T-cell (primary cell): ENCODE results near the gene ESPN. TPM values are rescaled to one million over a fixed set of nuclear protein-coding genes. Genes with fewer than 3 reads are reported as not detected.

Experiments
- ATAC-seq, 4 experiments: fragments of 200-7000 bp in 3 of 4; fragments of 150-1000 bp in 1 of 4; cut with Tn5 transposase; replicated peaks in 1 of 4; 1 replicate in 3 of 4; 2 replicates in 1 of 4; pipeline ENCODE4 v1.10.0; 2021; ENCODE audit warnings: moderate library complexity in 3 of 4, mild to moderate bottlenecking in 2 of 4, moderate number of reproducible peaks in 1 of 4
- CTCF ChIA-PET, 2 donors: fragments of 300-600 bp; sonication (Branson Sonifier 250); formaldehyde crosslinking; loops; one replicate each; lab custom pipeline; 2022; ENCODE audit warnings: antibody characterized with exemption in 2 of 2; lab: Charles Lee
- POLR2A ChIA-PET, 2 donors: fragments of 300-600 bp; sonication (Branson Sonifier 250); formaldehyde crosslinking; loops; one replicate each; lab custom pipeline; 2022; ENCODE audit warnings: antibody characterized with exemption in 2 of 2; lab: Charles Lee
- DNase-seq, 35 experiments: peaks; one replicate each; pipeline versions ENCODE4 v3.0.0 to v3.0.0-alpha.2; 2013 to 2023
- H3K27ac ChIP-seq: one replicate; pipeline ENCODE4 v1.5.1; 2013; ENCODE audit warnings: low read length
- H3K27me3 ChIP-seq, 2 experiments: replicated peaks in 1 of 2; 1 replicate in 1 of 2; 2 replicates in 1 of 2; pipeline versions ENCODE4 v1.6.1 to v1.7.0; 2013; ENCODE audit warnings: low read length in 1 of 2, mixed read lengths in 1 of 2; ENCODE audit not compliant: control insufficient read depth in 2 of 2, insufficient read depth in 2 of 2; ENCODE audit errors: extremely low read depth in 1 of 2
- H3K36me3 ChIP-seq, 2 donors: 1 replicate in 1 of 2; 2 replicates in 1 of 2; pipeline versions ENCODE4 v1.6.1 to v1.7.0; 2013; ENCODE audit warnings: low read length in 1 of 2; ENCODE audit not compliant: control insufficient read depth in 2 of 2, insufficient read depth in 1 of 2; ENCODE audit errors: extremely low read depth in 1 of 2
- H3K4me1 ChIP-seq, 2 experiments: 1 replicate in 1 of 2; 2 replicates in 1 of 2; pipeline versions ENCODE4 v1.6.1 to v1.7.0; 2013; ENCODE audit warnings: low read length in 2 of 2, mixed read lengths in 1 of 2; ENCODE audit not compliant: insufficient read depth in 2 of 2, control insufficient read depth in 1 of 2; ENCODE audit errors: extremely low read depth in 1 of 2
- H3K4me3 ChIP-seq, 2 donors: 1 replicate in 1 of 2; 2 replicates in 1 of 2; pipeline versions ENCODE4 v1.5.1 to v1.7.0; 2013; ENCODE audit warnings: mild to moderate bottlenecking in 2 of 2, low read length in 1 of 2, moderate library complexity in 1 of 2; ENCODE audit not compliant: control insufficient read depth in 1 of 2; ENCODE audit errors: extremely low read depth in 1 of 2
- H3K9me3 ChIP-seq: 2 replicates; pipeline ENCODE4 v1.7.0; 2013
- H3K27ac Mint-ChIP-seq, 2 donors: one replicate each; pipeline ENCODE4 v1.8.0; 2020 to 2021; ENCODE audit warnings: mild to moderate bottlenecking in 2 of 2, mixed read lengths in 2 of 2
- H3K27me3 Mint-ChIP-seq, 2 donors: one replicate each; pipeline ENCODE4 v1.8.0; 2021 to 2022; ENCODE audit warnings: mixed read lengths in 2 of 2
- H3K36me3 Mint-ChIP-seq: one replicate; pipeline ENCODE4 v1.8.0; 2021; ENCODE audit warnings: mixed read lengths
- H3K4me1 Mint-ChIP-seq, 3 donors: one replicate each; pipeline ENCODE4 v1.8.0; 2020 to 2022; ENCODE audit warnings: mixed read lengths in 3 of 3, mild to moderate bottlenecking in 1 of 3
- H3K4me3 Mint-ChIP-seq, 3 donors: one replicate each; pipeline ENCODE4 v1.8.0; 2020 to 2022; ENCODE audit warnings: mild to moderate bottlenecking in 3 of 3, mixed read lengths in 3 of 3, moderate library complexity in 3 of 3
- H3K9me3 Mint-ChIP-seq, 3 donors: one replicate each; pipeline ENCODE4 v1.8.0; 2020 to 2022; ENCODE audit warnings: mixed read lengths in 3 of 3
- WGBS: methylation state at CpG from one replicate; pipeline ENCODE4 v1.1.5; 2013; ENCODE audit warnings: missing lambda C conversion rate; ENCODE audit not compliant: insufficient coverage; 5-methylcytosine and 5-hydroxymethylcytosine counted together
- total RNA-seq, 35 experiments: library from RNA in 6 of 35; stranded (reverse) in 6 of 35; fragments of 120-200 nt in 1 of 35; gene quantifications; one replicate each; pipeline versions ENCODE4 v1.2.1 to v1.2.4 and lab custom pipeline; 2013 to 2026

Gene ESPN
- total RNA-seq, 5 donors from 2014 or later (not counting 1 experiment from before 2014, with no cell fraction given), result 2.1 to 9.2 (median 6.2) TPM

DNA sequence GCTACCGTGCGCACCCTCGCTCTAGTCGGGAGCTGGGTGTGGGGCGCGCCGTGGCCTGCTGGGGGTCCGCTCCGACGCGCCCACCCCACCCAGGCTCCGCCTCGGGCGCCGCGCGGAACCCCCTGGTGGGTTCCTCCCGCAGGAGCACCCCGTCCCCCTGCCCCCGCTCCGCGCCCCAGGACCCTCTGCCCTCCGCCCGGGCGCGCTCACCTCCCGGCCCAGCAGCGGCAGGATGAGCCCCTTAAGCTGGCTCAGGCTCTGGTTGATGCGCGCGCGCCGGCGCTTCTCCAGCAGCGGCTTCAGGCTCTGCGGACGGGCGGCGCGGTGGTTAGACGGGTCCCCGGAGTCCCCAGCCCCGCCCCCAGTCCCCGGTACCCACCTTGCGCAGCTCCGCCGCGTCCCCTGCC lies 5.2 kb upstream of the ESPN start:
- Mint-ChIP-seq H3K27me3 (peaks cover 49 to 75% of the 10 kb centered on the region in 2 donors), H3K27ac (no peak overlapping the region), H3K4me1 (peaks cover 9 to 27% (median 16%) of the 10 kb centered on the region in 3 donors), H3K4me3 (peak overlapping the region in 1 of 3 donors; percentile 65), H3K9me3 (no peaks in the 10 kb centered on the region), H3K36me3 (no peaks in the 10 kb centered on the region)
- ChIA-PET POLR2A (no interaction called here), CTCF (no interaction called here)
- Histone ChIP-seq H3K4me1 (peaks cover 3 to 47% of the 10 kb centered on the region in 2 experiments), H3K27ac (no peak overlapping the region), H3K36me3 (no peaks in the 10 kb centered on the region), H3K27me3 (peaks cover 2 to 93% of the 10 kb centered on the region in 2 experiments), H3K9me3 (no peaks in the 10 kb centered on the region), H3K4me3 (no peak overlapping the region)
- DNase-seq (no peak), ATAC-seq (peak in 2 of 4 experiments; percentile 17 to 19)
- WGBS, result 4% methylated on average over 46 of the region's 48 CpGs

GRCh38 chr1:6419804-6420453 lies 4.6 kb upstream of the ESPN start, which contains the start of gene HES2:
Gene HES2 (minus strand): TSS chr1:6419919. CDS start chr1:6419820, 99 bp downstream.
- ATAC-seq (peak in 3 of 4 experiments; percentile 7 to 23 (median 19)), DNase-seq (no peak)
- Histone ChIP-seq H3K4me1 (peaks cover 3 to 43% of the 10 kb centered on the region in 2 experiments), H3K9me3 (no peaks in the 10 kb centered on the region), H3K27ac (no peak within 1 kb of the TSS), H3K27me3 (peaks cover 2 to 89% of the 10 kb centered on the region in 2 experiments), H3K36me3 (no peaks in the 10 kb centered on the region), H3K4me3 (peak within 1 kb of the TSS; percentile 5 to 41)
- H3K4me3 Mint-ChIP-seq, result peak within 1 kb of the TSS; percentile 13 to 65 (median 31)
- no peaks in the 10 kb centered on the region for H3K9me3 Mint-ChIP-seq
- CTCF ChIA-PET, result interaction anchor here in 1 of 2 donors (0.6 kb wide), 1 partner anchor 68 kb away, joined by 5 read pairs; no protein-coding TSS in a partner anchor
- peaks cover 47 to 70% of the 10 kb centered on the region in 2 donors for H3K27me3 Mint-ChIP-seq
- H3K36me3 Mint-ChIP-seq, result no peaks in the 10 kb centered on the region
- peaks cover 6 to 24% (median 14%) of the 10 kb centered on the region in 3 donors for H3K4me1 Mint-ChIP-seq
- 3% methylated on average over 58 of the region's 62 CpGs for WGBS
- POLR2A ChIA-PET, result no interaction called here
- no peak within 1 kb of the TSS for H3K27ac Mint-ChIP-seq

DNA sequence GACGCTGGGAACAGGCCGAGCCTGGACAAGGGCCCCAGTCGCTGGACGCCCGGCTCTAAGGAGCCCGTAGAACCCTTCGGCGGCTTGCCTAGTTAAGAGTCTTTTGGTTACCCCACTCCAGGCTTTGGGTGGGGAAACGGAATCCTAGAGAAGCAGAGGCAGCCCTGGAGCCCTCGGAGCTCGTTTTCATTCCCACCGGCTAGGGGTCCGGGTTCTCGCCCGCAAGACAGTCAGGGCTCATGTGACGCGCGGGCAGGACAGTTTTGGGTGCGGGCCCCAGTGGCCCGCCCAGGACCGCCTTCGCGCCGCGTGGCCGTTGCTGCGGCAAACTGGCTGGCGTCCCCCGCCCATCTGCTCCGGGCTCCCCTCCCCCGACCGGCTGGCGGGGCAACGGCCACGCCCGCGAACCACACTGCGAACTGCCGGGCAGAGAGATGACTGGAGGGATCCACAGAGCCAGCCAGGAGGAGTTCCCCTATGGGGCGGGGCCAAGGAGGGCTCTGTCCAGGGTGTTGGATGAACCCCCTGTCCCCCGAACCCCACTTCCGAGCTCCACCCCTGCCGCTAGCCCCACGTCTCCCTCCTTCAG lies 4.0 kb upstream of the ESPN start:
- peak overlapping the region in 1 of 2 donors; percentile 41 for H3K4me3 ChIP-seq
- Mint-ChIP-seq H3K27ac (no peak overlapping the region), H3K36me3 (no peaks in the 10 kb centered on the region), H3K4me3 (peak overlapping the region in 2 of 3 donors; percentile 37 to 65), H3K27me3 (peaks cover 42 to 64% of the 10 kb centered on the region in 2 donors), H3K4me1 (peaks cover 6 to 24% (median 14%) of the 10 kb centered on the region in 3 donors), H3K9me3 (no peaks in the 10 kb centered on the region)
- H3K36me3 ChIP-seq, result no peaks in the 10 kb centered on the region
- ChIA-PET CTCF (interaction anchor here (0.5 to 1.0 kb wide), 4 partner anchors 18 to 68 kb away, joined by 3 to 5 read pairs (median 4); no protein-coding TSS in a partner anchor), POLR2A (no interaction called here)
- no peak for DNase-seq
- 6% methylated on average over 32 of the region's 44 CpGs for WGBS
- H3K27me3 ChIP-seq, result peaks cover 2 to 88% of the 10 kb centered on the region in 2 experiments
- H3K4me1 ChIP-seq, result peaks cover 3 to 49% of the 10 kb centered on the region in 2 experiments
- ATAC-seq, result no peak
- H3K9me3 ChIP-seq, result no peaks in the 10 kb centered on the region
- no peak overlapping the region for H3K27ac ChIP-seq

DNA sequence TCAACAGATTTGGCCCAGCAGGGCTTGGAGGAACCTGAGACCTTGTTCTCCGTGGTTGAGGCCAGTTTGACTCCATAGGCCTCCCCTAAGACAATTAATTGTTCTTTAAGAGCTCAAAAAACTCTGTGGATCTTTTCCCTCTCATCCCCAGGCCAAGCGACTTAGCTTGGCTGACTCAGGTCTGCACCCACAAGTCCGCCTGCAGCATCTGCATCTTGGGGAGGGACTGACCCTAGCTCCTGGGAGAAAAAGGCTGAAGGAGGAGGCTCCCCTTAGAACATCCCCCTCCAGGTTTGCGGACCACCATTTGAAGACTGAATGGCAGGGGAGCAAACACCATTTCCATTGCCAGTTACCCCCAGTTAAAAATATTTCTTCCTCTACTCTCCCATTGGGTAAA lies 3.3 kb upstream of the ESPN start:
- Mint-ChIP-seq H3K4me1 (peaks cover 6 to 24% (median 14%) of the 10 kb centered on the region in 3 donors), H3K9me3 (no peaks in the 10 kb centered on the region), H3K27ac (no peak overlapping the region), H3K27me3 (peaks cover 35 to 61% of the 10 kb centered on the region in 2 donors), H3K36me3 (no peaks in the 10 kb centered on the region), H3K4me3 (peak overlapping the region in 2 of 3 donors; percentile 37 to 65)
- H3K27ac ChIP-seq, result no peak overlapping the region
- ChIA-PET POLR2A (no interaction called here), CTCF (interaction anchor here (0.6 to 1.0 kb wide), 3 partner anchors 13 to 25 kb away, joined by 3 to 6 read pairs (median 3); no protein-coding TSS in a partner anchor)
- no peaks in the 10 kb centered on the region for H3K9me3 ChIP-seq
- peaks cover 3 to 50% of the 10 kb centered on the region in 2 experiments for H3K4me1 ChIP-seq
- WGBS, result 17% methylated on average over 1 of the region's 4 CpGs
- ATAC-seq (no peak), DNase-seq (no peak)
- no peaks in the 10 kb centered on the region for H3K36me3 ChIP-seq
- H3K27me3 ChIP-seq, result peaks cover 1 to 88% of the 10 kb centered on the region in 2 experiments
- no peak overlapping the region for H3K4me3 ChIP-seq

DNA sequence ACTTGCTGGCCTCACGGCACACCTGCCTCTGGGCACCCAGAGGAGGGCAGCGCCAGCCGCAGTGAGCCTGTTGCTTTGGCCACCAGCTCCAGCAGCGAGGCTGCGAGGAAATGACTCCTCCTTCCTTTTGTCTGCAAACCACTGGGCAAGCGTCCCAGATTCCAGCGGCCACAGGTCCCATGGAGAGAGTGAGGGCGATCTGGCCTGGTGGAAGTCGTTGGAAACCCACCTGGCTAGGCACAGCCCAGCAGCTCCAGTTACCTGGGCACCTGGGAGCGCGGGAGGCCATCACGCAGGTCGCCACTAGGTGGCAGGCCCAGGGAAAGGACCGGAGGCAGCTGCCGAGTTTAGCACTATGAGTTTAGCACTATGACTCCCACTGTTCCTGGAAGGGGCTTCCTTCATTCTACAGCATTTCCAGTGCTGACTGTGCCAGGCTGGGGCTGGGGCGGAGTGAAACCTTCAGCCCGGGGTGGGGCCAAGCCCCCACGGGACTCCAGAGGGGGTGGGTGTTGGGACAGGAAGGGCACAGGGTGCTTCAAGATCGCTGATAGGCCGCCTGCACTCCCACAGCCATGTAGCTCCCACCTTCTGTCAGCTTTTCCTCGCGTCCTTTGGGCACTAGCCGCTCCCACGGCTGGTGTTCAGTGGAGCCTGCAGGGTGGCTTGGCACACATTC lies 1.1 kb upstream of the ESPN start:
- ATAC-seq, result peak; percentile 71 to 83 (median 74)
- Histone ChIP-seq H3K9me3 (no peaks in the 10 kb centered on the region), H3K36me3 (no peaks in the 10 kb centered on the region), H3K27me3 (peaks cover 0 to 88% of the 10 kb centered on the region in 2 experiments), H3K4me3 (peak overlapping the region; percentile 16 to 52), H3K4me1 (peaks cover 3 to 46% of the 10 kb centered on the region in 2 experiments), H3K27ac (no peak overlapping the region)
- CTCF ChIA-PET, result interaction anchor here (0.6 to 1.5 kb wide), 9 partner anchors 14 to 177 kb away, joined by 3 to 5 read pairs (median 3); no protein-coding TSS in a partner anchor
- H3K27me3 Mint-ChIP-seq, result peaks cover 27 to 42% of the 10 kb centered on the region in 2 donors
- H3K27ac Mint-ChIP-seq, result no peak overlapping the region
- peak overlapping the region; percentile 37 to 73 (median 50) for H3K4me3 Mint-ChIP-seq
- 10% methylated on average over 18 of the region's 24 CpGs for WGBS
- peak; percentile 36 to 82 (median 61) for DNase-seq
- peaks cover 6 to 21% (median 14%) of the 10 kb centered on the region in 3 donors for H3K4me1 Mint-ChIP-seq
- no peaks in the 10 kb centered on the region for H3K36me3 Mint-ChIP-seq
- H3K9me3 Mint-ChIP-seq, result no peaks in the 10 kb centered on the region
- POLR2A ChIA-PET, result interaction anchor here in 1 of 2 donors (0.5 kb wide), 1 partner anchor 11 kb away, joined by 3 read pairs; no protein-coding TSS in a partner anchor
